Cardiac fibroblast (primary cell): ENCODE results near the gene PPP1R9A.
A peak's percentile ranks its signal among the peaks of the same experiment; 100 is the strongest.

Source experiments
- DNase-seq, 2 donors: peaks; one replicate each; pipeline versions ENCODE4 v3.0.0 to v3.0.0-alpha.2; 2010; ENCODE audit warnings: low read depth in 2 of 2
- H3K4me3 ChIP-seq, 2 donors: replicated peaks in 1 of 2; 1 replicate in 1 of 2; 2 replicates in 1 of 2; pipeline ENCODE4 v1.5.1; 2011; ENCODE audit warnings: low read depth in 2 of 2, low read length in 2 of 2, mild to moderate bottlenecking in 2 of 2, moderate library complexity in 1 of 2
- CTCF ChIP-seq: IDR thresholded peaks from one replicate; pipeline ENCODE4 v1.5.1; 2011; ENCODE audit warnings: low read depth, mild to moderate bottlenecking, low read length, inconsistent platforms

Gene PPP1R9A

GRCh38 chr7:95335093-95335492, 427.7 kb downstream of the PPP1R9A start:
- no peak overlapping the region for H3K4me3 ChIP-seq
- TF ChIP-seq CTCF, result no peak
- DNase-seq, result peak; percentile 51 to 75

GRCh38 chr7:95338832-95339231, 431.4 kb downstream of the PPP1R9A start:
- no peak overlapping the region for H3K4me3 ChIP-seq
- no peak for TF ChIP-seq CTCF
- DNase-seq, result no peak

GRCh38 chr7:95340491-95340890, 433.1 kb downstream of the PPP1R9A start:
- no peak overlapping the region for H3K4me3 ChIP-seq
- no peak for DNase-seq
- TF ChIP-seq CTCF, result no peak

- no peak overlapping the region for H3K4me3 ChIP-seq
- no peak for TF ChIP-seq CTCF
- DNase-seq, result no peak
Observed at GRCh38 chr7:95342029-95342428, 434.6 kb downstream of the PPP1R9A start.

- TF ChIP-seq CTCF, result no peak
- no peak overlapping the region for H3K4me3 ChIP-seq
- DNase-seq, result no peak
Observed at GRCh38 chr7:95342642-95343307, 435.4 kb downstream of the PPP1R9A start.
